GM06990 (cell line): ENCODE data around the gene IMP4.
A peak's percentile ranks its signal among the peaks of the same experiment; 100 is the strongest.

Source experiments
- DNase-seq: peaks from one replicate; pipeline ENCODE4 v3.0.0-alpha.2; 2011; ENCODE audit not compliant: insufficient read length; ENCODE audit errors: extremely low read depth
- H3K27me3 ChIP-seq: replicated peaks from 2 replicates; pipeline ENCODE4 v1.6.0; 2011; ENCODE audit warnings: low read length; ENCODE audit not compliant: control insufficient read depth, insufficient read depth
- H3K36me3 ChIP-seq: 2 replicates; pipeline ENCODE4 v1.5.1; 2011; ENCODE audit warnings: low read length; ENCODE audit not compliant: control insufficient read depth, insufficient read depth
- H3K4me3 ChIP-seq: replicated peaks from 2 replicates; pipeline ENCODE4 v1.5.1; 2011; ENCODE audit warnings: low read depth, mild to moderate bottlenecking, control low read depth, low read length
- CTCF ChIP-seq: IDR thresholded peaks from 2 replicates; pipeline ENCODE4 v1.5.1; 2011; ENCODE audit warnings: low read length, control low read depth, mild to moderate bottlenecking, inconsistent platforms; ENCODE audit not compliant: insufficient read depth, poor library complexity, severe bottlenecking

IMP4 gene

DNA sequence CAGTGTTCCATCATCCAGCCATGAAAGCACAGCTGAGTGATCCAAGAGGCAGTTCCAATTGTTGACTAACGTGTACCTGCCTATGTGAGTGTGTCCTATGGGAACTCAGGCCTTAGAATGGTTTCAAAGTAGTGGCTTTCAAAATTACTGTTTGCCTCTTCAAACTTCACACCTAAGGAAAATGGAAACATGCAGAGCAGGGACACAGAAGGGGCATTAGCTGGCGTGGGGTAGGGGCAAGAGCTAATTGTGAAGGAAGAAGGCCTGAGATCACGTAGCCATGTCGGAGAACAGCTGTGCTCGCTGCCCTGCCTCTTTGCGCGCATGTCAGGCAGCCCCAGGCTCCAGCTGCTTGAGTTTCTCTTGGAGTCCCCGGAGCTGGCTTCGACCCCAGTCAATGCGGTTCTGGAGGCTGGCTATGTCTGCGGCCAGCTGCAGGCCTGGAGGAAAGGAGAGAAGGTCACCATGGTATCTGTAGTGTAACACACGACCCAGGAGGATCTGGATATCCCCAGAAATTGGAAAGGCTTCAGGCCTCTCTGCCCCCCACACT, 3.8 kb upstream of the IMP4 start:
- Histone ChIP-seq H3K36me3 (peaks cover 4% of the 10 kb centered on the region), H3K27me3 (no peaks in the 10 kb centered on the region), H3K4me3 (no peak overlapping the region)
- no peak for TF ChIP-seq CTCF
- DNase-seq = no peak

DNA sequence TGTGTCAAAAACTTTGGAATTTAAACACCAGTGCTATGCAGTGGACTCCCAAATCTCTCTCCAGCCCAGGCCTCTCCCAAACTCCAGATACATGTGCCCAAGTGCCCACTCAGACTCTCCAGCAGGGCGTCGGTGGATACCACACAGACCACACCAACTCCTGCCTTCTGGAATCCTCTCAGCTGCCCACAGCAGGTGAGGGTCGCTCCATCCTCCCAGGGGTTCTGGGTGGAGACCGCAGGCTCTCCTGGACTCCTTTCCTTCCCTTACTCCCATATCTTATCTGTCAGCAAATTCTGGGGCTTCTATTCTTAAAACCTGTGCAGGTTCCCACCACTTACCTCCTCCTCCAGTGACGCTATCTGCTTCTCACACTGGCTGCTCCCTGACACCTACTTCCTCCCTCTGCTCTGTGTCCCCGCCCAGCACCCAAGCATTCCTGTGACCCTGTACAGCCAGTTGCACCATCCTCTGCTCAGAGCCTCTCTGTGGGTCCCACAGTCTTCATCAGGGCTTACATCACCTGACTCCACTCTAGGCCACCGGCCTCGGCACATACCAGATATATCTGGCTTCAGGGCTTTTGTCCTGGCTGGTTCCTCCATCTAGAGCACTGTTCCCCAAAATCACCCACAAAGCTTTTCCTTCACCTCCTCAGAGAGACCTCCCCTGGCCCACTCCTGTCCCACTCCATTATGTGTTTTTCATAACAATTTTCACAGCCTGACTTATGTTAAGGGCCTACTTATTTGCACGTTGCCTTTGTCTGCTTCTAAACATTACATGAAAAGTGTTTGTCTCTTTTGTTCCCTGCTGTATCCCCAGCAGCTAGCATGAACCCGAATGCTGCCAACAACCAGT, 2.6 kb upstream of the IMP4 start:
- Histone ChIP-seq H3K36me3 (peaks cover 10% of the 10 kb centered on the region), H3K27me3 (no peaks in the 10 kb centered on the region), H3K4me3 (no peak overlapping the region)
- no peak for TF ChIP-seq CTCF
- DNase-seq = no peak

DNA sequence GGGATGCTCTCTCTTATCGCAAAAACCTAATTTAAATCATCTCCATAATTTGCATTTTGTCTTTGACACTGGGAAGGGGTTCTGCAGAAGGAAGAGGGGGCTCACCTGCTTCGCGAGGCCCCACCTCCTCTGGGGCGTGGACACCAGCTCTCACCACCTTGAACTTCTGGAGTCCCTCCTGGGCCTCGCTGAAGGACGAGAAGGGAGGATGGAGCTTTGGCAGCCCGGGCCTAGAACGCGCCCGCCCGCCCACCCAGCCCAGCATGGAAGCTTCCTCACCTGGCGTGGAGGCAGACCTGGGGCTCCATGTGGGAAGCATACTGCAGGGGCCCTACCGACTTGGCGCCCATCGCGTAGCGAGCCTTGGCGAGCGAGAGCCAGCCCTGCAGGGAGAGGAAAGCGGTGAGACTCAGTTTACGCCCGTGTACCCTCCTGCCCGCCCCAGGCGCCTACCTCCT, 1.1 kb upstream of the IMP4 start:
- no peaks in the 10 kb centered on the region for H3K27me3 ChIP-seq
- TF ChIP-seq CTCF = no peak
- H3K4me3 ChIP-seq = peak overlapping the region; percentile 79
- H3K36me3 ChIP-seq = peaks cover 24% of the 10 kb centered on the region
- DNase-seq = peak; percentile 18

DNA sequence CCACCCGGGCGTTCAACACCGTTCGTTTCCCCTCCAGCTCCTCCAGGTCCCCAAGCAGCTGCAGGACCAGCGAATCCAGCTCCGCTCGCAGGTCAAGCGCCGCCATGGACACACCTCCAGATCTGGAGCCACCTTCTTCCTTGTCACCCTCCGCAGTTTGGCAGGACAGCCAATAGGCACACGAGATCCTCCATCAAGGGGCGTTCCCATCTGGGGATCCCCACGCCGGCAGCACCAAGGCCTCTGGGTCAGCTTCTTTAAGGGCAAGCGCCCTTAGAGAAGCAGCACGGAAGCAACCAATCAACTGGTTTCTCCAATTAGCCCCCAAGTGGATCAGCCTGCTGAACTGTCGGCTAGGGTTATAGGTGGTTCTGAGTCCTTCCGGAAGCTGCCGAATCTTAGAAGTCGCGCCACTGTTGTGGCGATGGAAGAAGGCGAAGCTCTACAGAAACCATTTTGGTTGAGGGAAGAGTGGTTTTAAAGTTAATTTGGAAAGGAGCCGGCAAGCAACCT, 621 bp upstream of the IMP4 start:
- peak; percentile 89 for DNase-seq
- peak overlapping the region; percentile 79 for H3K4me3 ChIP-seq
- H3K36me3 ChIP-seq = peaks cover 25% of the 10 kb centered on the region
- TF ChIP-seq CTCF = no peak
- no peaks in the 10 kb centered on the region for H3K27me3 ChIP-seq

- no peak for DNase-seq
- Histone ChIP-seq H3K4me3 (no peak overlapping the region), H3K36me3 (peaks cover 21% of the 10 kb centered on the region), H3K27me3 (no peaks in the 10 kb centered on the region)
- no peak for TF ChIP-seq CTCF
These were observed 1.9 kb downstream of the IMP4 start for GRCh38 chr2:130344578-130344977.
